Activated CD8-positive, alpha-beta memory T cell treated with anti-CD3 and anti-CD28 coated beads, Interleukin-2, amount 50 U/mL, for 1 hour (primary cell): ENCODE measurements around the gene SCGB1A1.

Experiments
- DNase-seq: peaks from one replicate; pipeline ENCODE4 v3.0.0-alpha.2; 2020; ENCODE audit errors: extremely low read depth

The SCGB1A1 gene

GRCh38 chr11:62421996-62422395 lies 3.2 kb downstream of the SCGB1A1 start:
- no peak for DNase-seq

GRCh38 chr11:62423012-62423411 lies 4.2 kb downstream of the SCGB1A1 start:
- DNase-seq, result no peak

DNA sequence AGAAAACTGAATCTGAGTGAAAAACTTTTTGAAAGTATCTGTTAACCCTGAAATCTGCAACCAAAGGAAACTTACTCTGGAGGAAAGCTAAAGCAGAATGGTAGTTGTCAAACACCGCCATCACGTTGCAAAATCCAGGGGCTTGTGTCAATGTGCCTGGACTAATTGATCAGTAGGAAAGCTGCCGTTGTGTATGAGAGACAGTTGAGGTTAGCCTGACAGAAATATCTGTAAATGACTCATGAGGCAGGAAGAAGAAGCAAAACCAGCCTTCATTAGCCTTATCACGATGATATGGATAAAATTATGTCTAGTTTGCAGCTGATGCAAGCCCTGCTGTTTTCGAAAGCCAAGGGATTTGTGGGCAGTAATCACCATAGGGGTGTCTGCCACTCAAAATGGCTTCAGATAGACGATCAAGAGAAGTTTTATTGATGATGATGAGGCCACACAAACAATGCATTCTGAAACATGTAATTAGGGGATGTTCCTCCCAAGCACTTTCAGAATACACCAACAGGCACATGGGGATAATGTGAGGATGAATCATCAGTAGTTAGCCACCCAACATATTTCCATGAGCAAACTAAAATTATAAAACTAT lies 8.9 kb downstream of the SCGB1A1 start:
- no peak for DNase-seq

- no peak for DNase-seq
Measured at GRCh38 chr11:62428871-62429560, 10.2 kb downstream of the SCGB1A1 start.

DNA sequence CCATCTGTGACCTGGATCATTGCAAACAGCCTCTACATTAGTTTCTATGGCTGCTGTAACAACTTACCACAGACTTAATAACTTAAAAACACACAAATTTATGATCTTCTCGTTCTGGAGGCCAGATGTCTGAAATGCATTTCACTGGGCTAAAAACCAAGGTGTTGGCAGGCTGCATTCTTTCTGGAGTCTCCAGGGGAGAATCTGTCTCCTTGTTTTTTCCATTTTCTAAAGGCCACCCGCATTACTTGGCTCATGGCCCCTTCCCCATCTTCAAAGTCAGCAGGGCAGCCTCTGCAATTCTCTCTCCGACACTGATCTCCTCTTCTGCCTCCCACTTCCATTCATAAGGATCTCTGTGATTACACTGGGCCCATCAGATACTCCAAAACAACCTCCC lies 11.6 kb downstream of the SCGB1A1 start:
- no peak for DNase-seq

GRCh38 chr11:62431171-62431901 lies 12.5 kb downstream of the SCGB1A1 start:
- no peak for DNase-seq

DNA sequence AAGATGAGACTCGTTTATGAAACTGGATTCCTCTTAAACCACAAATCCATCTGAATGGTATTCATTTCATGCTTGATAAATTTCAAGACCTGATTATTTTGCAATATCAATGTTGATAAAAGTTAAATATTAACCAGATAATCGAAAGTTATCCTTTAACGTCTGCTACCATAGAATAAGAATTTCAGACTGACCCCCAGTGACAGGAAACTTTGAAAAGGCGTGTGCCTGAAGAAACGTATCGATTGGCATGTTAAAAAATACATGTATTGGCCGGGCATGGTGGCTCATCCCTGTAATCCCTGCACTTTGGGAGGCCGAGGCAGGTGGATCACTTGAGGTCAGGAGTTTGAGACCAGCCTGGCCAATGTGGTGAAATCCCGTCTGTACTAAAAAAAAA lies 13.9 kb downstream of the SCGB1A1 start:
- no peak for DNase-seq

GRCh38 chr11:62433141-62433903 lies 14.5 kb downstream of the SCGB1A1 start:
- DNase-seq, result no peak

- no peak for DNase-seq
Measured at GRCh38 chr11:62433904-62434276, 15.1 kb downstream of the SCGB1A1 start.

DNA sequence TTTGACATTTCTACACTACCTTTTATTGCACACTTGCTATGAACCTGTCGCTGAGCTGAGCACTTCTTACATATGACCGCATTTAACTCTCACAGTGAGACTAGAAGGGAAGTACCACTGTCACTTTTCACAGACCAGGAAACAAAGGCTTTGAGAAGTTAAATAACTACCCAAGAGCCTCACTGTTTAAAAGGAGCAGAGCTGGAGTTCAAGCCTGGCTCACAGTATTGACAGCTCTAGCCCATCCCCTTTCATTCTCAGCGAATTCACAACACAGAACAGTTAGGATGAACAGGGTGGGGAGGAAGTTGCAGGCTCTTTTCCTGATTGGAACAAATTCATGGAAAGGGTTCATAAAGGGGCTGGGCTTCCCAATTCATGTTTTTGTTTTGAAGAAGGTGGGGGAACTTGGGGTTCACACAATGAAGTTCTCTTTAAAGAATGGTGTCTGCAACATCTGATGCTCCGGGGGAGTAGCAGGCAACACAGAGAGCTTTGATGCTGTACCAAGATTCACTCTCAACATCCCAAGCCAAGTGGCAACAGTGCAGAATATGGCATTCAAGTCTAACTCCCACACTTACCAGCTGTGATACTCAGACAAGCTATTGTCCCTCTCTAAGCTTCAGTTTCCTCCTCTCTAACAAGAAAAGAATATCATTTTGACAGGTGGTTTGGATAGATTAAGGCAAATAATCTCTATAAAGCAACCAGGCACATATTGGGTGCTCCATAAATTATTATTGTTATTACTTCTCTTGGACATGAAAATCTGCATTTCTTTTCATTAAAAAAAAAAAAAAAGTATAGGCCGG lies 17.2 kb downstream of the SCGB1A1 start:
- DNase-seq, result no peak

GRCh38 chr11:62437616-62438015 lies 18.8 kb downstream of the SCGB1A1 start:
- DNase-seq, result no peak

- DNase-seq, result no peak
Measured at GRCh38 chr11:62438641-62439040, 19.8 kb downstream of the SCGB1A1 start.

- DNase-seq, result no peak
Measured at GRCh38 chr11:62439785-62440602, 21.2 kb downstream of the SCGB1A1 start.

DNA sequence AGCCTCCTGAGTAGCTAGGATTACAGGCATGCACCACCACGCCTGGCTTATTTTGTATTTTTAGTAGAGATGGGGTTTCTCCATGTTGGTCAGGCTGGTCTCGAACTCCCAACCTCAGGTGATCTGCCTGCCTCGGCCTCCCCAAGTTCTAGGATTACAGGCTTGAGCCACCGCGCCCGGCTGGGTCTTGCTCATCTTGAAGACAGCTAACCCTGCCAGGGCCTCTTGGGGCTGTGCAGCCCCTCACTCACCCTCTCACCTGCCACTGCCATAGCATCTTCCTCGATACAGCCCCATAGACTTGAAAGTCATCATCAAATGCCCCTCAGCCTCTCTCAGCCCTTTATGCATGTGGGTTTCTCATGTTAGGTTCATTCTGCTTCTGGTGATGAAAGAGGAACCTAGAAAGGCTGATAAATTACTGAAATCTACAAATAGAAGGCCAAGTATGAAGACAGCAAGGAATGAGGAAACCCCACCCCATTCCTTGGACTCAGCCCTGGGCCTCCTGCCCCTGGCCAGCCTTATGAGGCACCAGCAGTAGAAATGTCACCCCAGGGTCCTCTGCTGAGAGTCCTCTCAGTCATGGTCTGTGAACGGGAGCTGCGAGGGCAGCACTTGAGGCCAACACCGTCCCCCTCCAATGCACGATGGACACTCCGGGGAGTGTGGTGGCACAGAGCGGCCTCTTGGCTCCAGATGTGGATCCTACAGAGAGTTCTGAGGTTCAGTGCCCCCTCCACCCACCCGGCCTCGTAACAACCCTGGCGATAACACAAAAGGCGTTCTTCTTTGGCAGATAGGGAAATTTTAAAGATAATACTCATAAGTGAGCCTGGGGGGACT lies 24.8 kb downstream of the SCGB1A1 start:
- no peak for DNase-seq

DNA sequence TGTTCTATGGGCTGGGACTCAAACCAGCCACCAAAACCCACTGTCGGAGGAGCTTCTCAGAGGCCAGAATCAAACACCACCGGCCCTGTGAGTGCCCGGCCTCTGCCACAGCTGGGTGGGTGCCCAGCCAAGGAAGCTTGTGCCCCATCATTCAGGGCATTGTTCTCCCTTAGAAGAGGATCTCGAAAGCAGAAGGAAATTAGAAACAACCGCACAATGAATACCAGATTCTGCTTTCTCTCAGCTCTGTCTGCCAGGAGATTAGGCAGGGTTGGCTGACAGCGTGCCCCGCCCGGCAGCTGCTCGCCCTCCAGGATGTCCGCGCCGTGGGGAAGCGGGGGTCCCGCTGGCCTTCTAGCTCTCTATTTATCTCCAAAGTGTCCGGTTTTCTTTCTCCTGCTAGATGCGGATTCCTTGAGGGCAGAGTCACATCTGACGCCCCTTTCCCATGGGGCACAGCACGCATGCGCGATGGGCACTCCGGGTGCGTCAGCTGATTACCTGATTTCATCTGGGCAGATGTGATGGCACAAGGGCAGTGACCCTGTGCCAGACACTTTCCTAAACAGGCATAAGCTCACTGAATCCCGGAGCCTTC lies 25.5 kb downstream of the SCGB1A1 start:
- DNase-seq, result no peak

- no peak for DNase-seq
Measured at GRCh38 chr11:62444835-62445234, 26.0 kb downstream of the SCGB1A1 start.

GRCh38 chr11:62445314-62445740 lies 26.5 kb downstream of the SCGB1A1 start:
- no peak for DNase-seq

GRCh38 chr11:62446091-62446490 lies 27.3 kb downstream of the SCGB1A1 start:
- DNase-seq, result no peak

DNA sequence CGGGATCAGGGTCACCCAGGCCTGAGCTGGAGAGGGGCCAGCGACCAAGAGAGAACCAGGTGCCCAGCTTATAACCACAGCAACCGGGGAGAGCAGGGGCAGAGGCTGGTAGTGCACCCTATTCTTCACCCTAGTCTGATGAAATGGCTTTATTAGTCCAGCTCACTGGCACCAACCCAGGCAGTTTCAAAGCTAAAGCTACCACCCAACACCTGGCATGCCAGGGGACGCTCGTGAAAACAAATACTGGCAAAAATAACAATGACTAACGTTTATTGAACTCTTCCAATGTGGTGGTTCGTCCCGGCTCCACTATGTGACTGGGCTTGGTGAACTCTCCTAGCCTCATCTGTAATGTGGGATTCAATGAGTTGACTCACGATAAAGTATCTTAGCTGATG lies 30.6 kb downstream of the SCGB1A1 start:
- DNase-seq, result no peak
